ENCODE measurements around the gene PTBP3.

Gene PTBP3

DNA sequence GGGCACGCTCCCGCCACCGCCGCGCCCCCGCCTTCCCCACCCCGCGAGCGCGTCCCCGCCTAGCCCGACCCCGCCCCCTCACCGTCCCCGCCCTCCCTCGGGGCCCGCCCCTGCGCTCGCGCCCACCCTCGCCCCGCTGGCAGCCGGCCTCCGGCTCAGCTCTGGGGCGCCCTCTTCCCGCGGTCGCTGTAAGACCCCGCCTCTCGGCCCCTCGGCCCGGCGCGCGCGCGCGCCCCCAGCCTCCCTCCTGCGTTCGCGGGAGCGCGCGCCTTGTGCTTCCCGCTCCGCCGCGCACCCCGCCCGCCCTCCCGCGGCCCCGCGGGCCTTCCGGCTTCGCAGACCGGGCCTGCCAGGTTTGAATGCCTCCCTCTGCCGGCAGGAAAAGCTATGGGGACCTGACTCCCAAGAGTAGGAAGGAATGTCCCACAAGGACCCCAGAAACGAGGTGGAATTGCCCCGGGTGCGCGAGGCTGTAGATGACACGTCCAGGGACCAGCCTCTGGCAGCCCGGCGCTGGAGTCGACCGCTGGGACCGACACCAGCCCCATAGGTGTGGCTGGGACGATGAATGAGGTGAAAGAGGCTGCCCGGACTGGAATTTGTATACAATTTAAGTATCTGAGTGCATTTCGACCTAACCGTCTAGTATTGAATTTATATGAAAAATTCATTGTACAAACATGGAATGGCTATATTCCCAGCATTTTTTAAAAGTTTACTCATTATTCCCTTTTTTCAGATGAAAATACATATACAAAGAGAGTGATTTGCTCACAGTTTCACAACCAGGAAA, 416 bp upstream of the PTBP3 start:
- DNase-seq (ENCODE audit: low spot score) = peak; percentile 96
- in situ Hi-C loops (cut with MboI; ENCODE audit: low sequenced_read_pairs, unreplicated experiment) = no loop called here

GRCh38 chr9:112332674-112332976, 794 bp downstream of the PTBP3 start:
- DNase-seq (ENCODE audit: low spot score) = no peak
- in situ Hi-C loops (cut with MboI; ENCODE audit: low sequenced_read_pairs, unreplicated experiment) = no loop called here
- TF ChIP-seq, protein P1, sequence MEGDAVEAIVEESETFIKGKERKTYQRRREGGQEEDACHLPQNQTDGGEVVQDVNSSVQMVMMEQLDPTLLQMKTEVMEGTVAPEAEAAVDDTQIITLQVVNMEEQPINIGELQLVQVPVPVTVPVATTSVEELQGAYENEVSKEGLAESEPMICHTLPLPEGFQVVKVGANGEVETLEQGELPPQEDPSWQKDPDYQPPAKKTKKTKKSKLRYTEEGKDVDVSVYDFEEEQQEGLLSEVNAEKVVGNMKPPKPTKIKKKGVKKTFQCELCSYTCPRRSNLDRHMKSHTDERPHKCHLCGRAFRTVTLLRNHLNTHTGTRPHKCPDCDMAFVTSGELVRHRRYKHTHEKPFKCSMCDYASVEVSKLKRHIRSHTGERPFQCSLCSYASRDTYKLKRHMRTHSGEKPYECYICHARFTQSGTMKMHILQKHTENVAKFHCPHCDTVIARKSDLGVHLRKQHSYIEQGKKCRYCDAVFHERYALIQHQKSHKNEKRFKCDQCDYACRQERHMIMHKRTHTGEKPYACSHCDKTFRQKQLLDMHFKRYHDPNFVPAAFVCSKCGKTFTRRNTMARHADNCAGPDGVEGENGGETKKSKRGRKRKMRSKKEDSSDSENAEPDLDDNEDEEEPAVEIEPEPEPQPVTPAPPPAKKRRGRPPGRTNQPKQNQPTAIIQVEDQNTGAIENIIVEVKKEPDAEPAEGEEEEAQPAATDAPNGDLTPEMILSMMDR (IDR thresholded peaks at IDR 0.05; ENCODE audit: borderline replicate concordance, control extremely low read depth, extremely low read depth, insufficient read depth, missing control alignments) = no peak

More for the DNA sequence above, 416 bp upstream of the PTBP3 start:
- TF ChIP-seq, protein P1 (IDR thresholded peaks at IDR 0.05; ENCODE audit: borderline replicate concordance, control extremely low read depth, extremely low read depth, insufficient read depth, missing control alignments) = peak; percentile 71

GRCh38 chr9:112332214-112332613, 1.2 kb downstream of the PTBP3 start:
- DNase-seq (ENCODE audit: low spot score) = no peak
- TF ChIP-seq, protein P1 (IDR thresholded peaks at IDR 0.05; ENCODE audit: borderline replicate concordance, control extremely low read depth, extremely low read depth, insufficient read depth, missing control alignments) = no peak
- in situ Hi-C loops (cut with MboI; ENCODE audit: low sequenced_read_pairs, unreplicated experiment) = no loop called here

GRCh38 chr9:112331674-112331952, 1.8 kb downstream of the PTBP3 start:
- in situ Hi-C loops (cut with MboI; ENCODE audit: low sequenced_read_pairs, unreplicated experiment) = no loop called here
- TF ChIP-seq, protein P1 (IDR thresholded peaks at IDR 0.05; ENCODE audit: borderline replicate concordance, control extremely low read depth, extremely low read depth, insufficient read depth, missing control alignments) = no peak
- DNase-seq (ENCODE audit: low spot score) = no peak

- TF ChIP-seq, protein P1 (IDR thresholded peaks at IDR 0.05; ENCODE audit: borderline replicate concordance, control extremely low read depth, extremely low read depth, insufficient read depth, missing control alignments) = no peak
- in situ Hi-C loops (cut with MboI; ENCODE audit: low sequenced_read_pairs, unreplicated experiment) = no loop called here
- DNase-seq (ENCODE audit: low spot score) = no peak
Measured at GRCh38 chr9:112328545-112328944, 4.9 kb downstream of the PTBP3 start.

DNA sequence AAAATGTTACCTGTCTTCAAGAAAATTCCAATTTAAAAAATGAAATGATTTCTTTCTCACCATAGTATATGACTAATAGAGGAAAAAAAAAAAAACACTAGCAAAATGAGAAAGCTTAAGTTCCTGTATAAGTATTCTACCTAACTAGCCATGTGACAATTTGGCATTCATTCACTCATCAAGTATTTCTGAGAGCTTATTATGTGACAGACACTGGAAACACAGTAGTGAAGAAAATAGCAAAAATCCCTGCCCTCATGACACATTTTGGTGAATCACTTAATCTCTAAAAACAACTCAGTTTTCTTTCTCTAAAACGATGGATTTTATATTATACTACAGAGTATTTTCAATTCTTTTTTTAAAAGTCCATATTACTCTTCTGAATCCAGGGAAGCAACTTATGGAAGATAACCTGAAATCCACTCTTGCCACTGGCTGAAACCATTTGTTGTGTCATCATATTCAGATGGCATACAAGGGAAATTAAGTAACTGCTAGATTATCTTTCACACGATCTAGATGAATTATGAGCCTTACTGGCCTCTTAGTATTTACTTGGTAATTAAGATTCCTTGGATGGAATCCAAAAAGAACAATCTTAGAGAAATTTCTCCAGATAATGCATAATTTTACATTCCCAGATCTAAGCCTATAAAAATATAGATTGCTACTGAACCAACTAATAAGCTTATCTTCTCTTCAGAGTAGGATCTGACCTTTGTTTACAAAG, 5.5 kb downstream of the PTBP3 start:
- in situ Hi-C loops (cut with MboI; ENCODE audit: low sequenced_read_pairs, unreplicated experiment) = no loop called here
- TF ChIP-seq, protein P1 (IDR thresholded peaks at IDR 0.05; ENCODE audit: borderline replicate concordance, control extremely low read depth, extremely low read depth, insufficient read depth, missing control alignments) = no peak
- no peak for DNase-seq (ENCODE audit: low spot score)

Measured in GM13976 (cell line).